Keratinocyte (primary cell): Measurements from ENCODE around the gene TPGS1. TPM values are rescaled to one million over a fixed set of nuclear protein-coding genes. Genes with fewer than 3 reads are reported as not detected.

Experiments used
- DNase-seq: peaks from one replicate; pipeline ENCODE4 v3.0.0-alpha.2; 2011; ENCODE audit warnings: low read depth, missing footprints, low spot score
- FAIRE-seq: peaks from 2 replicates; lab custom pipeline; 2011; peaks lifted over from hg19 to GRCh38; lab: Jason Lieb, UNC
- H2AFZ ChIP-seq: 2 replicates; pipeline ENCODE4 v1.6.0; 2012; ENCODE audit warnings: low read length, control low read depth, inconsistent platforms; ENCODE audit not compliant: control insufficient read depth
- H3K27ac ChIP-seq: 2 replicates; pipeline ENCODE4 v1.5.1; 2011; ENCODE audit warnings: low read length; ENCODE audit not compliant: control insufficient read depth, insufficient read depth
- H3K27me3 ChIP-seq: 3 replicates; pipeline ENCODE4 v1.6.0; 2011; ENCODE audit warnings: low read length; ENCODE audit not compliant: control insufficient read depth, insufficient read depth; ENCODE audit errors: extremely low read depth
- H3K36me3 ChIP-seq, 2 experiments: 2 replicates in 1 of 2; 3 replicates in 1 of 2; pipeline ENCODE4 v1.5.1; 2011; ENCODE audit warnings: low read length in 2 of 2, mild to moderate bottlenecking in 1 of 2; ENCODE audit not compliant: control insufficient read depth in 2 of 2, insufficient read depth in 2 of 2; ENCODE audit errors: extremely low read depth in 1 of 2
- H3K4me1 ChIP-seq: 3 replicates; pipeline ENCODE4 v1.5.1; 2011; ENCODE audit warnings: low read length; ENCODE audit not compliant: control insufficient read depth, insufficient read depth; ENCODE audit errors: extremely low read depth
- H3K4me2 ChIP-seq: 3 replicates; pipeline ENCODE4 v1.6.0; 2011; ENCODE audit warnings: low read depth, low read length; ENCODE audit not compliant: control insufficient read depth, insufficient read depth; ENCODE audit errors: extremely low read depth
- H3K4me3 ChIP-seq, 3 experiments: fragments of 200-600 bp in 1 of 3; sonication (generic) in 1 of 3; 2 replicates in 2 of 3; 3 replicates in 1 of 3; pipeline ENCODE4 v1.5.1; 2011 to 2016; ENCODE audit warnings: low read length in 3 of 3, mild to moderate bottlenecking in 3 of 3, control low read depth in 2 of 3, inconsistent platforms in 1 of 3, low read depth in 1 of 3, mixed read lengths in 1 of 3, mixed run types in 1 of 3, moderate library complexity in 1 of 3; ENCODE audit not compliant: control insufficient read depth in 2 of 3, insufficient read depth in 2 of 3; ENCODE audit errors: extremely low read depth in 1 of 3
- H3K79me2 ChIP-seq: 2 replicates; pipeline ENCODE4 v1.6.0; 2012; ENCODE audit warnings: low read length; ENCODE audit not compliant: control insufficient read depth, insufficient read depth
- H3K9ac ChIP-seq: 3 replicates; pipeline ENCODE4 v1.6.0; 2011; ENCODE audit warnings: low read length; ENCODE audit not compliant: control insufficient read depth, insufficient read depth; ENCODE audit errors: extremely low read depth
- H3K9me1 ChIP-seq: 3 replicates; pipeline ENCODE4 v1.6.0; 2011; ENCODE audit warnings: low read length; ENCODE audit not compliant: control insufficient read depth, insufficient read depth; ENCODE audit errors: extremely low read depth
- H3K9me3 ChIP-seq: 2 replicates; pipeline ENCODE4 v1.5.1; 2012; ENCODE audit warnings: low read depth, low read length; ENCODE audit not compliant: control insufficient read depth
- H4K20me1 ChIP-seq: 3 replicates; pipeline ENCODE4 v1.6.0; 2011; ENCODE audit warnings: low read length; ENCODE audit not compliant: control insufficient read depth, insufficient read depth; ENCODE audit errors: extremely low read depth
- EZH2 ChIP-seq: IDR thresholded peaks from one replicate; pipeline ENCODE4 v1.6.1; 2012; ENCODE audit warnings: inconsistent platforms, mild to moderate bottlenecking, low read length, moderate library complexity
- dilution Hi-C: fragments of 300-500 bp; cut with MboI; formaldehyde crosslinking; loops from one replicate; pipeline ENCODE4 v1.7.0; 2020; ENCODE audit warnings: low sequenced_read_pairs; ENCODE audit not compliant: extremely low pct_ligation_motif_present
- polyA plus RNA-seq, 5 experiments: library from polyadenylated mRNA; depleted of rRNA in 3 of 5; stranded (reverse) in 3 of 5; stranded (forward) in 1 of 5; unstranded in 1 of 5; fragments of >200 nt; gene quantifications; 1 replicate in 1 of 5; 2 replicates in 3 of 5; 3 replicates in 1 of 5; pipeline versions ENCODE4 v1.2.1 to v1.2.3, GENCODE V29; 2011 to 2012; ENCODE audit warnings: missing spikeins in 2 of 5, low read depth in 1 of 5, low replicate concordance in 1 of 5
- TF ChIP-seq, protein P1 (sequence below), 3 experiments: IDR thresholded peaks in 1 of 3; conservative IDR thresholded peaks in 1 of 3; optimal IDR thresholded peaks in 1 of 3; 2 replicates in 2 of 3; 3 replicates in 1 of 3; pipeline versions ENCODE3 to v1.5.1; 2011; ENCODE audit warnings: low read length in 3 of 3, mild to moderate bottlenecking in 3 of 3, moderate library complexity in 2 of 3, control low read depth in 1 of 3, inconsistent platforms in 1 of 3; ENCODE audit not compliant: insufficient read depth in 2 of 3; ENCODE audit errors: extremely low read depth in 1 of 3

TPGS1 gene
- polyA plus RNA-seq, 1 donor (not counting 4 experiments of a cell fraction or from before 2014, with no cell fraction given): 1.4 TPM

DNA sequence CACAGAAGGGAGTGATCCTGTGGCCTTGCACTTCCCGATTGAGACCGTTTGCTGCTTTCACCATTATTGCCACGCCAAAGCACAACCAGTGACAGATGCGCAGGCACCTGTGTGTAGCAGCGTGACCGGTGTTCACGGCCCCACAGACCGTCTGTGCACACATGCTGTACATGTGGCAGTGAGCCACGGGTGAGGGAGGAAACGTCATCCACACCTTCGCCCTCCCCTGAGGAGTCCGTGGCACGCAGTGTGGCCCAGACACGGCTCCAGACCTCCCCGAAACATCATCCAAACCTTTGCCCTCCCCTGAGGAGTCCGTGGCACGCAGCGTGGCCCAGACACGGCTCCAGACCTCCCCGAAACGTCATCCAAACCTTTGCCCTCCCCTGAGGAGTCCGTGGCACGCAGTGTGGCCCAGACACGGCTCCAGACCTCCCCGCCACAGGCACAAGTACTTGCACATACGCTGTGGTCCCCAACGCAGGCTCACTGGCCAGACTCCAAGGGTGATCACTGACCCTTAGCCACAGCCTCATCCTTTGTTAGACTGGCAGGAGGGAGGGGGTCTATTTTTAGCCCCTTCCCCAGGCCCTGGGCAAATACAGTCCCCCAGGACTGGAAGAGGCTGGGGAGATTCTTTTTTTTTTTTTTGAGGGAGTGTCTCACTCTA lies 38.6 kb upstream of the TPGS1 start:
- Histone ChIP-seq H2AFZ (no peak overlapping the region), H4K20me1 (no peaks in the 10 kb centered on the region), H3K4me1 (no peaks in the 10 kb centered on the region), H3K79me2 (no peaks in the 10 kb centered on the region), H3K4me3 (no peak overlapping the region), H3K9ac (no peak overlapping the region), H3K9me3 (no peaks in the 10 kb centered on the region), H3K9me1 (no peaks in the 10 kb centered on the region), H3K36me3 (no peaks in the 10 kb centered on the region), H3K27me3 (no peaks in the 10 kb centered on the region), H3K27ac (no peak overlapping the region), H3K4me2 (no peak overlapping the region)
- no peak for TF ChIP-seq EZH2
- TF ChIP-seq, protein P1, sequence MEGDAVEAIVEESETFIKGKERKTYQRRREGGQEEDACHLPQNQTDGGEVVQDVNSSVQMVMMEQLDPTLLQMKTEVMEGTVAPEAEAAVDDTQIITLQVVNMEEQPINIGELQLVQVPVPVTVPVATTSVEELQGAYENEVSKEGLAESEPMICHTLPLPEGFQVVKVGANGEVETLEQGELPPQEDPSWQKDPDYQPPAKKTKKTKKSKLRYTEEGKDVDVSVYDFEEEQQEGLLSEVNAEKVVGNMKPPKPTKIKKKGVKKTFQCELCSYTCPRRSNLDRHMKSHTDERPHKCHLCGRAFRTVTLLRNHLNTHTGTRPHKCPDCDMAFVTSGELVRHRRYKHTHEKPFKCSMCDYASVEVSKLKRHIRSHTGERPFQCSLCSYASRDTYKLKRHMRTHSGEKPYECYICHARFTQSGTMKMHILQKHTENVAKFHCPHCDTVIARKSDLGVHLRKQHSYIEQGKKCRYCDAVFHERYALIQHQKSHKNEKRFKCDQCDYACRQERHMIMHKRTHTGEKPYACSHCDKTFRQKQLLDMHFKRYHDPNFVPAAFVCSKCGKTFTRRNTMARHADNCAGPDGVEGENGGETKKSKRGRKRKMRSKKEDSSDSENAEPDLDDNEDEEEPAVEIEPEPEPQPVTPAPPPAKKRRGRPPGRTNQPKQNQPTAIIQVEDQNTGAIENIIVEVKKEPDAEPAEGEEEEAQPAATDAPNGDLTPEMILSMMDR (optimal IDR thresholded peaks at IDR 0.05 in 1 of 3, IDR thresholded peaks at IDR 0.05 in 1 of 3, conservative IDR thresholded peaks at IDR 0.05 in 1 of 3; ENCODE audit: extremely low read depth in 1 of 3, insufficient read depth in 2 of 3, low read length in 3 of 3): no peak
- FAIRE-seq (no peak), DNase-seq (no peak)
- dilution Hi-C loops: no loop called here

DNA sequence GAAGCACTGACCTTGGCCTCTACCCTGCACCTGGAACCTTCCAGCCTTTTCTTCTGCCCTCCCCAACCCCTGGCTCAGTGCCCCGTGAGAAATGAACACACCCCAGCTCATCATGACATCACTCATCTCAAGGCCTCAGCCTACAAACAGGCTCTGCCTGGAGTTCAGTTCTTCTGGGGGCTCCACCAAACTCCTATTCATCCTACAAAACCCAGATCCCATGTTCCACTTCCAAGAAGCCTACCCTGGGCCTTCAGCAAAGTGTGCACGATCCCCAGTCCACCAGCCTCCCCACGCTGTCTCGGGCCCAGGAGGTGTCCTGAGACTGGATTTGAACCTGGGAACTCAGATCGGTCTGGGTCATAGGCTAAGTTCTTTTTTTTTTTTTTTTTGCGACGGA lies 37.5 kb upstream of the TPGS1 start:
- DNase-seq (no peak), FAIRE-seq (no peak)
- no peaks in the 10 kb centered on the region for H3K27me3 ChIP-seq
- H2AFZ ChIP-seq: no peak overlapping the region
- H4K20me1 ChIP-seq: no peaks in the 10 kb centered on the region
- H3K27ac ChIP-seq: no peak overlapping the region
- H3K4me2 ChIP-seq: no peak overlapping the region
- no peaks in the 10 kb centered on the region for H3K79me2 ChIP-seq
- no peak overlapping the region for H3K9ac ChIP-seq
- H3K4me3 ChIP-seq: no peak overlapping the region
- TF ChIP-seq EZH2: no peak
- TF ChIP-seq, protein P1 (optimal IDR thresholded peaks at IDR 0.05 in 1 of 3, IDR thresholded peaks at IDR 0.05 in 1 of 3, conservative IDR thresholded peaks at IDR 0.05 in 1 of 3; ENCODE audit: extremely low read depth in 1 of 3, insufficient read depth in 2 of 3, low read length in 3 of 3): no peak
- dilution Hi-C loops: no loop called here
- no peaks in the 10 kb centered on the region for H3K36me3 ChIP-seq
- no peaks in the 10 kb centered on the region for H3K4me1 ChIP-seq
- H3K9me1 ChIP-seq: no peaks in the 10 kb centered on the region
- no peaks in the 10 kb centered on the region for H3K9me3 ChIP-seq
